Bone marrow (tissue), 2 donors: Measurements from ENCODE around the gene PTPN21.

Source experiments
- DNase-seq, 2 donors: peaks; one replicate each; lab custom pipeline; 2025; lab: John Stamatoyannopoulos, UW

PTPN21 gene

DNA sequence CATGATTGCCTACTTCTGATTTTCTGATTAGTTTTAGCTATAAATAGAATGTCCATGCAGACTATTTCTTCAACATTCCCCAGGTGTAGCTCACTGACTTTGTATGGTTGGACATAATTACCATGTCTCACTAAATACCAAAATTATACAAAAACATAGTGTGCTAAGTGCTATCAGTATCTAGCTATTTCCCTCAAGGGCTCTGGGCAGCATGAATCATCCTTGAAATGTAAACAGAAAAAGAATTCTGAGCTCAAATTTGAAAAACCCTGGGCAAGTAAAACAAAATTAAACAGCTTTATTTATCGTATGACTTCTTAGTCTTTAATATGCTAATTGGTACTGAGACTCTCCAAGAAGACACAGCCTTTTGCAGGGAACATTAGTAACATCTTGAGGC, 86.4 kb downstream of the PTPN21 start:
- DNase-seq, result no peak

DNA sequence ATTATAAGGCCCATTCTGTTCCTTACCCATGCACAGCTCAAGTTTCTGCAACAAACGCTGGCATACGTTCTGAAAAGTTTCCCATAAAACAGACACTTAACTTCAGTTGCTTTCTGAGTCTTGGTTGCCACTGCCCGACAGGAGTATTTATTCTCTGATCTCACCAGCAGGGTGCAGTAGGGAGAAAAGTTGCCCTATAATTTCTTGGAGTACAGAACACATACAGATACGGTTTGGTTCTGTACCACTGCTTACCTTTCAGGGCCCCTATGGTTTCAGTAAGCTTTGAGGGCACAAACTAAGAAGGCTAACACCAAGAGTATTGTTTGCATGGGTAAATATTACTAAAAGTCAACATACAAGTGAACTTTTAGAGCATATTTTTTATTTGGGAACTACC, 91.5 kb downstream of the PTPN21 start:
- DNase-seq, result no peak

DNA sequence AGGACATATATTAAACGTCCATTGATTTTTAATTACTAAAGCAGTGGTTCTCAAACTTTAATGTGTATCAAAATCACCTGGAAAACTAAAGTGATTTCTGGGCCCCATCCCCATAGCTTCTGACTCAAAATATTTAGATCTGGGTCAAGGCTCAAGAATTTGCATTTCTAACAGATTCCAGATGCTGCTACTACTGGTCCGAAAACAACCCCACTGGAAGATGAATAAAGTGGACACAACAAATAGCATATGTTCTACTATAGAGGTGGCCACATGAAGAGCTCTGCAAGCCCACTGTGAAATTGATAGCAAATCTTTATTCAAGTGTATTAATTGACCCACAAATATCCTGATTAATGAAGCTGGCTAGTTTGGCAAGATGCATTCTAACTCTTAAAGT, 99.9 kb downstream of the PTPN21 start:
- DNase-seq, result no peak

DNA sequence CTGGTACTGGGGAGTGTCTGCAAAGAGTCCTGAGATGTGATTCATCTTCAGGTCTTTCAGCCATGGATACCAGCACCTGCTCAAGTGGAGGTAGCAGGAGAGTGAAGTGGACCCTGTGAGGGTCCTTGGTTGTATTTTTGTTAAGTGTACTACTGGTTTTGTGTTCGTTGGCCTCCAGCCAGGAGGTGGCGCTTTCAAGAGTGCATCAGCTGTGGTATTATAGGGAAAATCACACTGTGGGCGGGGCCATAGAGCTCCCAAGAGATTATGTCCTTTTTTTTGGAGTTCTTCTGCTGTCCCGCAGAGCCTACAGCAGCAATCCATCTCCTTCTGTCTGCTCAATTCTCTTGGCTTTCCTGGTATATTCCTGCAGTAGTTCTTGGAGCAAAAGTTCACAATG, 102.6 kb downstream of the PTPN21 start:
- no peak for DNase-seq

DNA sequence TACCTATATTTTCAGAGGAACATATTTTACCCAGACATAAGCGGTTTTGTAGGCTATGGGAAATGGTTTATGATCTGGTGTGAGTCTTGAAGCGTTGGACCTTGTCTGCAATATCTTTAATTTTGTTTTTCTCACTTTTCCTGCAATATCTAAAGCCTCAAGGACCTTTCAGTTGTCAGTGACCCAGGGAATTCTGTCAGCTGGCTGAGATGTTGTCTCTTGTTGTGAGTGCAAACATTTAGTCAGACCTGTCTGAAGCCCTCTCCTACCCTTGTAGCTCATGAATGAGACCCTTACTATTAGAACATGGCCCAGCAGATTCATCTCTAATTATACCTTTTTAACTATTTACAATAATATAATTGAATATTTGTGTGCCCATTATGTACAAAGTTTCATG, 115.7 kb downstream of the PTPN21 start:
- DNase-seq, result no peak

DNA sequence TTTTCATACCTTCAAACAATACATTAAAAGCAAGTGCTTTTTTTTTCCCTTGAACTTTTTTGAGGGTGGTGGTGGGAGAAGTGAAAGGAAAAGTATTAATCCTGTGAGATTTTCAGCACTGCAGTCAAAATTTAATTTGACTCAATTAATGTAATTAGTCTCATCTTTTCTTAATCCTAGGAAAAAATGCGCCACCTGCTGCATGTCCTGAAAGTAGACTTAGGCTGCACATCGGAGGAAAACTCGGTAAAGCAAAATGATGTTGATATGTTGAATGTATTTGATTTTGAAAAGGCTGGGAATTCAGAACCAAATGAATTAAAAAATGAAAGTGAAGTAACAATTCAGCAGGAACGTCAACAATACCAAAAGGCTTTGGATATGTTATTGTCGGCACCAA, 117.1 kb downstream of the PTPN21 start:
- DNase-seq, result no peak

DNA sequence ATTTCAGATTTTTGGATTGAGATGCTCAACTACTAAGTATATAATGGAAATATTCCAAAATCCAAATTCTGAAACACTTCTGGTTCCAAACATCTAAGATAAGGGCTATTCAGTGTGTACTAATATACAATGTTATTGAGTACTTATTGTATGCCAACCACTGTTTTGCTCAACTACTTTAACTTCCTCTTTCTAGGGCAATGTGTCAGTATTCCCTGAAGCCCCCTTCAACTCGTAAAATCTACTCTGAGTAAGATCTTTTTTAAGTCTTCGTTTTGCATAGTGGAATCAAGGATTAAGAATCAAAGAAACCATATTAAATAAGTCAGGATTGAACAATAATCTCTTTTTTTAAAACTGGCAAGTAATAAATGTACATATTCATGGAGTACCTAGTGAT, 123.8 kb downstream of the PTPN21 start:
- no peak for DNase-seq

DNA sequence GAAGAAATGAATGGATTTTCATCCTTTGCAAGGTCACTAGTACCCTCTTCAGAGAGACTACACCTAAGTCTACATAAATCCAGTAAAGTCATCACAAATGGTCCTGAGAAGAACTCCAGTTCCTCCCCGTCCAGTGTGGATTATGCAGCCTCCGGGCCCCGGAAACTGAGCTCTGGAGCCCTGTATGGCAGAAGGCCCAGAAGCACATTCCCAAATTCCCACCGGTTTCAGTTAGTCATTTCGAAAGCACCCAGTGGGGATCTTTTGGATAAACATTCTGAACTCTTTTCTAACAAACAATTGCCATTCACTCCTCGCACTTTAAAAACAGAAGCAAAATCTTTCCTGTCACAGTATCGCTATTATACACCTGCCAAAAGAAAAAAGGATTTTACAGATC, 128.5 kb downstream of the PTPN21 start:
- no peak for DNase-seq

DNA sequence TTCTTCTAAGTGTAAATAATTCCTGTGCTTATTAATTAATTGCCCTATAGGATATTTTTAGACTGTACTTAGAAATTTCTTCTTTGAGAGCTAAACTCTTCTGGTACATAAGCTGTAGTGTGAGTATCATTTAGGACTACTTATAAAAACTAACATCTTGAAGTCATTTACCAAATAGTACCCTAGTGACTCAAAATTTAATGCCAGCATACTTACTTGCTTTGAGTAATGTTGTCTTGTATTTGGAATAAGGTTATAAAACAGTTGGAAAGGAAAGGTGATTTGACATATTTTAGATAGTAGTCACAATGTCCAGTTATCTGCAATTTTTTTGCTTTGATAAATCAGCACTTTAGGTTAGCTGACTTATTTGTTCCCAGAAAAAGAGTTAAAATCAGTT, 130.2 kb downstream of the PTPN21 start:
- no peak for DNase-seq

DNA sequence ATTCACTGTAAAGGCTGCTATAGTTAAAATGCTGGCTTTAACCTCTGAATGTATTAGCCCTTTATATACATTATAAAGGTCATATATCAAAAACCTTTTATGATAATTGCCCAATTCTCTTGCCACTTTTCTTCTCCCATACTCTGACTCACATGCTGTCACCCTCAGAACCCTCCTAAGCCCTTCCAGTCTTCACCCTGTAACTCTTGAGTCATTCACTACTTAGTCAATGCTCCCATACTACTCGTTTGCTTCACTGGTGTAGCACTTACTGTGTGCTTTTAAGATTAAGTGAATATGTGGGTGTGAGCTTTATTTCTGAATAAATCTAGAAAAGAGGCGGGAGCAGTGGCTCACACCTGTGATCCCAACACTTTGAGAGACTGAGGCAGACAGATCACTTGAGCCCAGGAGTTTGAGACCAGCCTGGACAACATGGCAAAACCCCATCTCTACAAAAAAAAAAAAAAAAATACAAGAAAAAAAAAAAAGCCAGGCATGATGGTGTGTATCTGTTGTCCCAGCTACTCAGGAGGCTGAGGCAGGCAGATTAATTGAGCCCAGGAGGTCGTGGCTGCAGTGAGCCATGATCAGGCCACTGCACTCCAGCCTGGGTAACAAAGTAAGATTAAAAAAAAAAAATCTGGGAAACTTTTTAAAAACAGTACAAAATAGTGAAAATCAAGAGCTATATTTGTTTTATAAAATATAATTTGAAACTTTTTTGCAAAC, 131.7 kb downstream of the PTPN21 start:
- DNase-seq, result no peak

DNA sequence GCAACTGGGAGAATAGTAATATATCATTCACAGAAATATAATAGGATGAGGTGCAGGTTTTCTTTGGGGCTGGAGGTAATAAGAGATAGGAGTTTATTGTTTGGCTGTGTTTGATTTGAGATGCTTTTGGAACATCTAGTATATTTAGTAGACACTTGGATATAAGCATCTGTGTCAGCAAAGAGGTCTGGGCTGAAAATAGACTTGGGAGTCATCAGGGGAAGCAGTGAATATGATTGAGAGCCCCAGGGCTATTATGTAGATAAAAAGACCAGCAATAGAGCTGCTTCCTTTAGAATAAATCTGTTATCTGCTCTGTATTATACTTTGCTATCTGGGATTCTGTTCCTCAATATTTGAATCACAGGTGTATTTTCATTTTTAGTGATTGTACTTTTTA, 132.8 kb downstream of the PTPN21 start:
- no peak for DNase-seq

DNA sequence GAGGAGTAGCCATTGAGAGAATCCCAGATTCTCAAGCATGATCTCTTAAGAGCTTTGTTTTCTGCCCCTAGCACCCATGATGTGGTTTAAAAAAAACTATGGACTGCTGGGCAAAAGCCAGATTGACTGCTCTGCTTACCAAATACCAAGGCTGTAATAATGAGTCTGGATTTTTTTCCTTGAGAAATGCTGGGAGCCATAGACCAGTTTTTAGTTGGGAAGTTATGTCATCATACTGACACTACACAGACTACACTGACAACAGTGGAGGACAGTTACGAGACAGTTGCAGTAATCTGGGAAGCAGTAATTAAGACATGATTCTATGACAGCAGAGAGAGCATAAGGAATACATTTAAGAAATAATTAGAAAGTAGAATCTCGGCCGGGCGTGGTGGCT, 133.5 kb downstream of the PTPN21 start:
- no peak for DNase-seq

DNA sequence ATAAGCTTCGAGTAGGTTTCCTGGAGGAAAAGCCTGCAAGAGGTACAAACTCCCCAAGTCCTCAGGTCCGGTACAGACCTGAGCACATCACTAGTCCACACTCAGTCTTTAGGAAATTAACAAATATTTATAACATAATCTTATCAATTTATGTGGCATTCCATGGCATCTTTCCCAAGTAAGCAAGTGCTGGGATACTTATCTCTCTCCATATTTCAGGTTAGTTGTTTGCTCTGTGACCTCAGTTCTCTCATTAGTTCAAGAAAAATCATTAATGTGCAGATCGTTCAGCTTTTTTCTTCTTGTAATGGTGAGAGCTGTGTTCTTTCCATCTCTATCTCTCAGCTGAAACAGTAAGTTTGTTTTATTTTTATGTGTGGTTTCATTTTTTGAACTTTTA, 134.6 kb downstream of the PTPN21 start:
- DNase-seq, result no peak

DNA sequence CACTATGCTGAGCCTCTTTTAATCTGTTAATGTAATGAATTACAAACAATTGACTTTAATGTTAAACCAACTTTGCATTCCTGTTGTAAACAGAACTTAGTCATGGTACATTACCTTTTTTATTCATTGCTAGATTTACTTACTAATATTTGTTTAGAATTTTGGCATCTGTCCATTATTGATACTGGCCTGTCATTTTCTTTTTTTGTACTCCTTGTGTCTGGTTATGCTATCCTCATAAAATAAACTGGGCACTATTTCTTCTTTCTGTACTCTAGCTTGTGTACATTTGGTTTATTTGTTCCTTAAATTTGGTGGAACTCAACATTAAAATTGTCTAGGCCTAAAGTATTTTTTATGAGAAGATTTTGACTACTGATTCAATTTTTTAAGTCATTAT, 137.2 kb downstream of the PTPN21 start:
- no peak for DNase-seq
